Smooth muscle cell (in vitro differentiated cells): ENCODE measurements around the gene TATDN2. TPM values are rescaled to one million over a fixed set of nuclear protein-coding genes. Genes with fewer than 3 reads are reported as not detected.

Source experiments
- DNase-seq: peaks from one replicate; lab custom pipeline; 2025; ENCODE audit not compliant: unreplicated experiment; lab: John Stamatoyannopoulos, UW
- H2AFZ ChIP-seq: fragments of 200-600 bp; sonication (generic); 2 replicates; pipeline ENCODE4 v1.6.0; 2016; ENCODE audit warnings: antibody characterized with exemption, low read depth, mild to moderate bottlenecking
- H3F3A ChIP-seq: fragments of 200-600 bp; sonication (generic); 2 replicates; pipeline ENCODE4 v1.6.0; 2017; ENCODE audit warnings: antibody characterized with exemption, low read depth
- H3K27ac ChIP-seq: fragments of 200-600 bp; sonication (generic); 2 replicates; pipeline ENCODE4 v1.5.1; 2016; ENCODE audit warnings: low read depth, mild to moderate bottlenecking
- H3K27me3 ChIP-seq: fragments of 200-600 bp; sonication (generic); 2 replicates; pipeline ENCODE4 v1.6.1; 2016; ENCODE audit warnings: low read depth, mild to moderate bottlenecking
- H3K36me3 ChIP-seq: fragments of 200-600 bp; sonication (generic); 2 replicates; pipeline ENCODE4 v1.5.1; 2016; ENCODE audit warnings: low read depth
- H3K4me1 ChIP-seq: fragments of 200-600 bp; sonication (generic); 2 replicates; pipeline ENCODE4 v1.5.1; 2016; ENCODE audit warnings: low read depth
- H3K4me2 ChIP-seq: fragments of 200-600 bp; sonication (generic); 2 replicates; pipeline ENCODE4 v1.6.0; 2016; ENCODE audit warnings: mild to moderate bottlenecking
- H3K4me3 ChIP-seq: fragments of 200-600 bp; sonication (generic); 2 replicates; pipeline ENCODE4 v1.5.1; 2016; ENCODE audit warnings: mild to moderate bottlenecking
- H3K79me2 ChIP-seq: fragments of 200-600 bp; sonication (generic); 2 replicates; pipeline ENCODE4 v1.6.0; 2016; ENCODE audit warnings: low read depth, mild to moderate bottlenecking
- H3K9ac ChIP-seq: fragments of 200-600 bp; sonication (generic); 2 replicates; pipeline ENCODE4 v1.6.0; 2016; ENCODE audit warnings: low read depth
- H3K9me3 ChIP-seq: fragments of 200-600 bp; sonication (generic); replicated peaks from 2 replicates; pipeline ENCODE4 v1.5.1; 2016; ENCODE audit warnings: low read depth
- H4K20me1 ChIP-seq: fragments of 200-600 bp; sonication (generic); 2 replicates; pipeline ENCODE4 v1.6.0; 2016; ENCODE audit warnings: low read depth
- CTCF ChIP-seq: fragments of 200-600 bp; sonication (generic); IDR thresholded peaks from 2 replicates; pipeline ENCODE4 v1.5.1; 2017; ENCODE audit warnings: borderline replicate concordance, mild to moderate bottlenecking, antibody characterized with exemption; ENCODE audit not compliant: insufficient read depth, poor library complexity, severe bottlenecking
- WGBS: methylation state at CpG from one replicate; pipeline ENCODE4 v1.1.7; 2016; ENCODE audit warnings: low lambda C conversion rate; 5-methylcytosine and 5-hydroxymethylcytosine counted together
- polyA plus RNA-seq: library from polyadenylated mRNA; unstranded; fragments of >200 nt; fragmentation: Nextera tagmentation; extraction: Ambion mirVana; gene quantifications from 2 replicates; pipeline ENCODE4 v1.2.1, GENCODE V29; 2016
- total RNA-seq: library from RNA; depleted of rRNA; stranded (reverse); fragments of >200 nt; gene quantifications from 2 replicates; pipeline ENCODE4 v1.2.3, GENCODE V29; 2014

Gene TATDN2
- total and polyA plus RNA-seq, 2 experiments from 2014 or later: 3.3 to 23.6 TPM

- H3K4me2 ChIP-seq: no peak overlapping the region
- H3K27ac ChIP-seq: no peak overlapping the region
- whole genome bisulfite sequencing: 94% methylated on average over 9 of the region's 9 CpGs
- H3K79me2 ChIP-seq: no peaks in the 10 kb centered on the region
- H3K4me1 ChIP-seq: peaks cover 16% of the 10 kb centered on the region
- no peaks in the 10 kb centered on the region for H3F3A ChIP-seq
- no peak for TF ChIP-seq CTCF
- H3K9me3 ChIP-seq: no peaks in the 10 kb centered on the region
- H3K9ac ChIP-seq: no peak overlapping the region
- no peaks in the 10 kb centered on the region for H3K36me3 ChIP-seq
- H4K20me1 ChIP-seq: no peaks in the 10 kb centered on the region
- H3K4me3 ChIP-seq: no peak overlapping the region
- no peak for DNase-seq
- no peaks in the 10 kb centered on the region for H3K27me3 ChIP-seq
- H2AFZ ChIP-seq: no peak overlapping the region
These were observed 40.8 kb downstream of the TATDN2 start for GRCh38 chr3:10289077-10289476.

- Histone ChIP-seq H4K20me1 (no peaks in the 10 kb centered on the region), H3K4me3 (no peak overlapping the region), H3K36me3 (no peaks in the 10 kb centered on the region), H3K79me2 (no peaks in the 10 kb centered on the region), H3K9ac (no peak overlapping the region), H3K27ac (no peak overlapping the region), H3K9me3 (no peaks in the 10 kb centered on the region), H2AFZ (no peak overlapping the region), H3F3A (no peaks in the 10 kb centered on the region), H3K4me2 (no peak overlapping the region), H3K4me1 (peaks cover 12% of the 10 kb centered on the region), H3K27me3 (no peaks in the 10 kb centered on the region)
- WGBS: 98% methylated on average over 9 of the region's 9 CpGs
- no peak for DNase-seq
- no peak for TF ChIP-seq CTCF
These were observed 41.6 kb downstream of the TATDN2 start for GRCh38 chr3:10289787-10290355.

GRCh38 chr3:10290481-10291176 lies 42.4 kb downstream of the TATDN2 start:
- Histone ChIP-seq H3K9me3 (no peaks in the 10 kb centered on the region), H3K27ac (no peak overlapping the region), H3K4me3 (no peak overlapping the region), H3F3A (no peaks in the 10 kb centered on the region), H3K36me3 (no peaks in the 10 kb centered on the region), H2AFZ (no peak overlapping the region), H3K79me2 (no peaks in the 10 kb centered on the region), H3K9ac (no peak overlapping the region), H4K20me1 (no peaks in the 10 kb centered on the region), H3K4me1 (peaks cover 5% of the 10 kb centered on the region), H3K27me3 (no peaks in the 10 kb centered on the region), H3K4me2 (no peak overlapping the region)
- whole genome bisulfite sequencing: 94% methylated on average over 18 of the region's 18 CpGs
- no peak for TF ChIP-seq CTCF
- no peak for DNase-seq

- Histone ChIP-seq H3K4me1 (peaks cover under 1% of the 10 kb centered on the region), H3K27me3 (no peaks in the 10 kb centered on the region), H3K9me3 (no peaks in the 10 kb centered on the region), H3K27ac (no peak overlapping the region), H3K4me2 (no peak overlapping the region), H3K4me3 (no peak overlapping the region), H3F3A (no peaks in the 10 kb centered on the region), H2AFZ (no peak overlapping the region), H4K20me1 (no peaks in the 10 kb centered on the region), H3K79me2 (no peaks in the 10 kb centered on the region), H3K36me3 (no peaks in the 10 kb centered on the region), H3K9ac (no peak overlapping the region)
- over 99% methylated on average over 6 of the region's 6 CpGs for WGBS
- no peak for DNase-seq
- TF ChIP-seq CTCF: no peak
These were observed 43.4 kb downstream of the TATDN2 start for GRCh38 chr3:10291641-10292040.
